T-helper 17 cell (primary cell): ENCODE results near the gene ZNF277. TPM values are rescaled to one million over a fixed set of nuclear protein-coding genes. Genes with fewer than 3 reads are reported as not detected.

Source experiments
- ATAC-seq: fragments of 150-1000 bp; cut with Tn5 transposase; 2 replicates; pipeline ENCODE4 v1.10.0; 2021; ENCODE audit warnings: mild to moderate bottlenecking, moderate library complexity
- DNase-seq, 3 donors: peaks; one replicate each; pipeline versions ENCODE4 v3.0.0 to v3.0.0-alpha.2; 2020 to 2021
- H3K9me3 ChIP-seq: one replicate; pipeline ENCODE4 v1.7.0; 2013; ENCODE audit warnings: low read length, mild to moderate bottlenecking; ENCODE audit not compliant: control insufficient read depth, poor library complexity, severe bottlenecking
- H3K27ac Mint-ChIP-seq: one replicate; pipeline ENCODE4 v1.8.0; 2022; ENCODE audit warnings: mild to moderate bottlenecking, moderate library complexity, mixed read lengths
- H3K27me3 Mint-ChIP-seq: one replicate; pipeline ENCODE4 v1.8.0; 2022; ENCODE audit warnings: mixed read lengths
- H3K36me3 Mint-ChIP-seq: one replicate; pipeline ENCODE4 v1.8.0; 2022; ENCODE audit warnings: low read depth, mixed read lengths
- H3K4me1 Mint-ChIP-seq: one replicate; pipeline ENCODE4 v1.8.0; 2022; ENCODE audit warnings: mild to moderate bottlenecking, mixed read lengths
- H3K4me3 Mint-ChIP-seq: one replicate; pipeline ENCODE4 v1.8.0; 2022; ENCODE audit warnings: mild to moderate bottlenecking, moderate library complexity, mixed read lengths
- total RNA-seq, 4 donors: library from RNA in 2 of 4; stranded (reverse) in 2 of 4; gene quantifications; one replicate each; pipeline ENCODE4 v1.2.3 and lab custom pipeline; 2022 to 2026

Gene ZNF277
- total RNA-seq, 2 donors from 2014 or later: 25.7 to 28.8 TPM

DNA sequence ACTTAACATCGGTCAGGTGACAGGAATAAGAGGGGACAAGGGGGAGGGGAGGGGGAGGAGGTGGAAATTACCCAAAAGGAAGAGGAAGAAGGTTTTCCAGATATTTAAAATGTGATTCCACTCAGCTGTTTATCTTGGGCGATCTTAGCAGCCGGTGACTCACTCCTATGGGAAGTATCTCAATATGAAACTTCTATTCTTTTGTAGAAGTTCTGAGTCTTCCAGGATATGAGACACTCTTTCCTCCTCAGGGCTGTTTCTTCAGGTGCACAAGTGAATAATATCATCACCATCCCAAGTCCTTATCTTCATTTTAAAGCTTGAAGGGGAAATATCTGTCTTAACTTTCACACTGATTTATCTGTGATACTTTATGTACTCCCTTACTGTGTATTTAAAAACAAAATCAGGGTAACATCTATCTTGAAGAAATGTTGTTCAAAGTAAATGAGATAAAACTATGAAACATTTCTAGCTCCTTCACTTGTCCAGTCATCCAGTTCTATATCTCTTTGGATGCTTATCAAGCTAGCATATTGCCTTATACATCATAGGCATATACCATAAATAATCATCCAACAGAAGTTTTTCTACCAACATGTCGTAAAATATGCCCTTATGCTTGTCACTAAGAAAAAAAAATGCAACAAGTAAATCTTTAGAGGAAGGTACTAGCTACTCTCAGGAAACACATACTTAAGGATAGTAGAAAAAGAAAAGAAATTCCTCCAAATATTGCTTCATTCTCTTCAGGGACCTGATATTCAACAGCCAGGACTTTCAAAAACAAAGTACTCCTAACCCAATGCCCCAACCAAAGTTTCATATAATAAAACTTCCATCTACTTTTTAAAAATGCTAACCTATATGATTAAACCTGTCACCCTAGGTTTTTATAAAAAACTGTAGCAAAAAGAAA lies 14.0 kb upstream of the ZNF277 start:
- no peaks in the 10 kb centered on the region for H3K9me3 ChIP-seq
- ATAC-seq (no peak), DNase-seq (no peak)
- Mint-ChIP-seq H3K4me1 (no peaks in the 10 kb centered on the region), H3K27ac (no peak overlapping the region), H3K27me3 (peaks cover 57% of the 10 kb centered on the region), H3K36me3 (no peaks in the 10 kb centered on the region), H3K4me3 (no peak overlapping the region)

DNA sequence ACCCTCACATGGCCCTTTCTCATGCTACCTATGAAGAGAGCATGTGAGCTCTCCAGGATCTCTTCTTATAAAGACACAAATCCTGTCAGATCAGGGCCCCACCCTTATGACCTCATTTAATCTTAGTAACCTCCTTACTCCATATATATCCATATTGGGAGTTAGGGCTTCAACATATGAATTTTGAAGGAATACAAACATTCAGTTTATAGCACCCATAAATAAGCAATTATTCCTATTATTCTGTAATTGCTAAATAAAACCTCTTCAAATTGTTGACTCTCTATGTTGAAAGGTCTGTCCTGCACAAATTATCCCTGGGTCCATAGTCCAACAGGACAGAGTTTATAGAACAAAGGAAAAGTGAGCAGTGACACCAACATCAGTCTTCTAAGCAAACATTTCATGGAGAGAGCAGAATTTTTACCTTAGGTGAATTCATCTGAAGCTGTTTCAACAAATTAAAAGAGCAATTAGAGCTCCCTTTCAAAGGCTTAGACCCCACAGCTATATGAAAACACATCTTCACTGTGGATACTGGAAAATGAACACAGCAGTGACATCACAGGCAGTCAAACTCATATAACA lies 12.5 kb upstream of the ZNF277 start:
- Mint-ChIP-seq H3K27ac (no peak overlapping the region), H3K27me3 (peaks cover 67% of the 10 kb centered on the region), H3K4me1 (peaks cover 2% of the 10 kb centered on the region), H3K4me3 (no peak overlapping the region), H3K36me3 (peaks cover 2% of the 10 kb centered on the region)
- DNase-seq (no peak), ATAC-seq (no peak)
- H3K9me3 ChIP-seq: no peaks in the 10 kb centered on the region

DNA sequence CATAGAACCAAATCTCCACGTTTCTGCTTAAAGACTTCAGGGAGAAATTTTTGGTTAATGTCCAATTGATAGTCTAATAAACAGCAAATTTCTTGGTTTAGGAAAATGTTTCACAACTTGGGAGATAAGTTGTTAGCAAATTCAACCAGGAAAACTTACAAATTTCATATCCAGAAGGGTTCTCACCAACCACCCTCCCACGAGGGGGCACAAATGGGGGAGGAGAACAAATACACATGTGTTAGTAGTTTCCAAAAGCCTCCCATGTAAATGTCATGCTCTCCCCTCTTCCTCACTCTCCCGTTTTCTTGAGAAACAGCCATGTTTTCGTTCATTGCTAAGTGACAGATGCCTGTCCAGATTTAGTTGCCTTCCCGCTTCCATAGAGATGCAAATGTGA lies 10.8 kb upstream of the ZNF277 start:
- no peaks in the 10 kb centered on the region for H3K9me3 ChIP-seq
- peaks cover 68% of the 10 kb centered on the region for H3K27me3 Mint-ChIP-seq
- no peak for ATAC-seq

DNA sequence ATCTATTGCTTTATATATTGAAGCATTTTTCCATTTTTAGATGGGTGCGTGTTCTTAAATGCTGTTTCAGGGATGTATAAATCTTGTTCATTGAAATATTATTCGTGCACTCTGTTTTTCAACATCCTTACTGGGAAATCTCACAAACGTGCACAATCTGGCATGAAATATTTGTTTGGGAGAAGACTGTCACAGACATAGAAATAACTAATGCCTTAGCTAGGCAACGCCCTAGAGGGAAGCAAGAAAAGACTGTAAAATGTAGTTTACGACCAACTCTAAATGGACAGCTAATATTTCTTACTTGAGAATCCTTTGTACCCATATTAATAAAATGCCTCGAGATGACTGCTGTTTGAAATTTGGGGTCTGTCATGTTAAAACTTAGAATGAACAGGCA lies 9.2 kb upstream of the ZNF277 start:
- no peaks in the 10 kb centered on the region for H3K9me3 ChIP-seq
- no peak overlapping the region for H3K4me3 Mint-ChIP-seq
- ATAC-seq: no peak
- H3K27ac Mint-ChIP-seq: no peak overlapping the region
- no peak for DNase-seq
- peaks cover 76% of the 10 kb centered on the region for H3K27me3 Mint-ChIP-seq
- peaks cover 2% of the 10 kb centered on the region for H3K36me3 Mint-ChIP-seq
- H3K4me1 Mint-ChIP-seq: peaks cover 2% of the 10 kb centered on the region

More for the DNA sequence above, 10.8 kb upstream of the ZNF277 start:
- H3K36me3 Mint-ChIP-seq: peaks cover 2% of the 10 kb centered on the region
- no peak overlapping the region for H3K27ac Mint-ChIP-seq
- DNase-seq: no peak
- peaks cover 2% of the 10 kb centered on the region for H3K4me1 Mint-ChIP-seq
- H3K4me3 Mint-ChIP-seq: no peak overlapping the region

DNA sequence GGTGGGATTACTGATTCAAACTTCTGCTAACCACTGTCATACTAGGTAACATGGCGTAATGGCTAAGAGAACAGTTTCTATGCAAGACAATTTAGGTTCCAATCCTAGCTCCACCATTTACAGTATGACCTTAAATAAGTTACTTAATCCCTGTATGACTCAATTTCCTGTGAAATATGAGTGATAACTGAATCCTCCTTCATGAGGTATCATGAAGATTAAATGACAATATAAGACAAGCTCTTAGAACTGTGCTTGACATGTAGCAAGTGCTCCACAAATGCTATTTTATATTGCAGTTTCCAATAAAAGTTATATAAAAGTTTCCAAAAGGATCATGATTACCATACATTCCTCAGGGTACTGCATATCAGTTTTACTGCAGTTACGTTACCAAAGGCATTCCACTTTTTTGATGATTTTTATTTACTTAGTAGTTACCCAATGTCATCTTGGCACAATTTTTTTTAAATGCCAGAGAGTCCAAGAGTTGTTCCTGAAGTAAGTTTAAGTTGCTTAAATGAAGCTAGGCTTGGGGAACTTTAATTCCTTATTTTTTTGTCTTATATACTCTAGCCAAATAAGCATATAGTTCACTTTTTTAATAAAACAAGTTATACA lies 7.3 kb upstream of the ZNF277 start:
- H3K9me3 ChIP-seq: no peaks in the 10 kb centered on the region
- DNase-seq (no peak), ATAC-seq (no peak)
- H3K27me3 Mint-ChIP-seq: peaks cover 75% of the 10 kb centered on the region
- H3K27ac Mint-ChIP-seq: no peak overlapping the region
- H3K4me3 Mint-ChIP-seq: no peak overlapping the region
- H3K36me3 Mint-ChIP-seq: peaks cover 2% of the 10 kb centered on the region
- peaks cover 8% of the 10 kb centered on the region for H3K4me1 Mint-ChIP-seq

DNA sequence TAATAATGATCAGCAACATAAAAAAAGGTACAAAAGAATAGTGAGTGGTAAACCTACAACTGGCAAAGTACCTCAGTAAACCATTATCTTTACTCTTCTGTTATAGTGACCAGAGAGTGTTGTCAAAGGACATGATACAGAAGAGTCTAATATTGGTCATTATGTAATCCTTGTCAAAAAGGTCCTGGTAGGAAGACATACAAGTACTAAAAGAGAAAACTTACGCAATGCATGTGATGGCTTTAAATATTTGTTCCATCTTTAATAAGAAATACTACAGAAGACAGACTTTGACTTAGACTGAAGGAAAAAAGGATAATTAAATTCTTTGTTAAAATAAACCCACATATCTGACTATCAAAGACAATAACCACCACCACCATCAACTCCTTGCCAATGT lies 6.8 kb upstream of the ZNF277 start:
- Mint-ChIP-seq H3K4me3 (no peak overlapping the region), H3K27ac (no peak overlapping the region), H3K27me3 (peaks cover 79% of the 10 kb centered on the region), H3K36me3 (peaks cover 2% of the 10 kb centered on the region), H3K4me1 (peaks cover 14% of the 10 kb centered on the region)
- ATAC-seq (no peak), DNase-seq (no peak)
- no peaks in the 10 kb centered on the region for H3K9me3 ChIP-seq

DNA sequence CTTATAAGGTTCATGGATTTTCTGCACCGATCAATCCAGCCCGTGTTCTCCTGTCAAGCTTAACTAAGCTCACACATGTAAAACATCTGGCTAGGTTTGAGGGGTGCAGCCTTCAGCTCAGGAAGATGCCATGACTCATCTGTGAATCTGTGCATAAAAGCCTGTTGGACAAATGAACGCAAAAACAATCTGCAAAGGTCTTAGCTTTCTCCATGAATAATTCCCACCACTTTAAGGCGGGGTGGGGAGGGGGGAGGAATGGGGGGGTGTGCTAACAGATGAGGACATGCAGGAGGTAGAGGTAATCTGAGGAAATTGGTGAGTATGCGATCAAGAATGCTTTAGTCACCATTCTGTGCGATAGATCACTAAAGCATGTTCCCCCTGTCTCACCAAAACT lies 5.1 kb upstream of the ZNF277 start:
- Mint-ChIP-seq H3K27ac (no peak overlapping the region), H3K4me3 (no peak overlapping the region), H3K27me3 (peaks cover 73% of the 10 kb centered on the region), H3K4me1 (peaks cover 23% of the 10 kb centered on the region), H3K36me3 (peaks cover 3% of the 10 kb centered on the region)
- no peaks in the 10 kb centered on the region for H3K9me3 ChIP-seq
- DNase-seq (no peak), ATAC-seq (no peak)

DNA sequence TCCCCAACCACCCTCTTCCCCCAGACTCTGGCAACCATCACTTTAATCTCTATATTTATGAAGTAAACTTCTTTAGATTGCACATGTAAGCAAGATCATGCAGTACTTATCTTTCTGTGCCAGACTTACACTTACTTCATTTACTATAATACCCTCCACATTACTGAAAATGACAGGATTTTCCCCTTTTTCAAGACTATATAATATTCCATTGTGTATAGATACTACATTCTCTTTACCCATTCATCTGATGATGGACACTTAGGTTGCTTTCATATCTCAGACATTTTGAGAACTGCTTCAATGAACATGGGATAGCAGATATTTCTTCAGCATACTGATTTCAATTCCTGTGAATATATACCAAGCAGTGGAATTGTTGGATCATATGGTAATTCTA lies 4.7 kb upstream of the ZNF277 start:
- H3K9me3 ChIP-seq: no peaks in the 10 kb centered on the region
- DNase-seq (no peak), ATAC-seq (no peak)
- Mint-ChIP-seq H3K4me1 (peaks cover 27% of the 10 kb centered on the region), H3K27ac (no peak overlapping the region), H3K27me3 (peaks cover 70% of the 10 kb centered on the region), H3K4me3 (no peak overlapping the region), H3K36me3 (peaks cover 6% of the 10 kb centered on the region)

DNA sequence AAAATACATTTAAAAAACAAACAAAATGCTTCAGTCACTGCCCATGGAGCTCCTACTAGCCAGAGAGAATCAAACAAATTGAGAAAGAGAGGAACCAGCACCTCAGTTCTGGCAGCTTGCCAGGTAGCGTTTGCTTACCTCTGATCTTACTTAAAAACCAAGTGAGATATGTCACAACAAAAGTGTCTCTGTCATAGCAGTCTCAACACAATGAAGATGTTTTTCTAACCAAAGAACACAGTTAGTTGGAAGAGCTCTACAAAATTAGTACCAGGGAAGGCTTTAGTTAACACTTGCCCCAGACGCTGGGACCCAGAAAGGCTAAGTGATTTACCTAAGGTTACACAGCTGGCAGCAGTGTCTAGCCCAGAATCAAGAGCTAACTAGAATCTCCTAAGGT lies 3.7 kb upstream of the ZNF277 start:
- H3K9me3 ChIP-seq: no peaks in the 10 kb centered on the region
- Mint-ChIP-seq H3K4me3 (no peak overlapping the region), H3K27ac (no peak overlapping the region), H3K27me3 (peaks cover 60% of the 10 kb centered on the region), H3K4me1 (peaks cover 31% of the 10 kb centered on the region), H3K36me3 (peaks cover 6% of the 10 kb centered on the region)
- ATAC-seq: no peak
- no peak for DNase-seq

DNA sequence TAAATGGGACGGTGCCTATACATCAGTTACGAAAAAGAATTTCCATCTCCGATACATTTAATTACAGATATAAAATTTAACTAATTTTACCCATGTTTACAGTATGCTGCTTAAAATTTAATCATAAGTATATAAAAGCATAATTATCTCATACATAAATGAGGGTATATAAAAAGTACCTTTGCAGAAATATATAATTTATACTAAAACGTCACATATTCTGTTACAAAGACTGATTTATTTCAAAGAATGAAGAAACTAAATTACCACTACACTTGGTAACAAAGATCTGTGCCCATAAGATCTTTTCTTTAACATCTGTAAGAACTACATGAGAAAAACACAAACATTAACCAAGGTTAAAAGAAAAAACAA lies 3.1 kb upstream of the ZNF277 start:
- ATAC-seq: no peak

DNA sequence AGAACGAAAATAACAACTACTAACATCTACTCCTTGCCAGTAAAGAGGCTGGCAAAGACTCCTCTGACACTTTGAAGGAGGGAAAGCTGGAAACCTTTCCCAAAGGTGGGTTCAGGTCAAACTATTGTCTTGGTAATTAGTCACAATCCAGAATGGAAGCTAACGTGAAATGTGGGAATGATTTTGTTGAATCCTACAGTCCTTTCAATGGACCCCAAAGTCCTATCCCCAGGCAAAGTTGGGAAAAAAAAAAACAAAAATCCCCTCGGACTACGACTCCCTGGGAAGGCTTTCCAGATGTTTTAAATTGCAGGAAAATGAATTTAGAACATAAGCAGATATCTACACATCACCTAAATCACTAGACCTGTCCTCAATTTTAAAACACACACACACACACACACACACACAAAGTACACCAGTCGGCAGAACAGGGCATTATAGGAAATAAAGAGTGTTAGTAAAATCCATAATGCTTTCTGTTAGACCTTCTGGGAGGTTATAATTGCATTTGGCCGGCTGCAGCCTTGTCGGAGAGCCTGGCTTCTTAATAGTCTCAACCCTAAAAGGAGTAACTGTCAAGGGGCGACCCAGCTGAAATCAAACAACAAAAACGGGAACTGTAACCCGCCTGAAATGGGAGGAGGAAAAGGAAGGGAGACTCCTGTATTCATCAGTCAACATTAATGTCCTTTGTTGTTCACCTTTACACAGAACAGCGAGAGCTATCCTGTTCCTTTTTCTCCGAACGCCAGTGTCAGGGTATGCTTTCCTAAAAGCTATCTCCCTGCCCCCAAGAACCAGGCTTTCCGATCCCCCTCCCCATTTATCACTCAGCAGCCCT lies 1.8 kb upstream of the ZNF277 start:
- no peaks in the 10 kb centered on the region for H3K9me3 ChIP-seq
- peak overlapping the region; percentile 96 for H3K4me3 Mint-ChIP-seq
- H3K36me3 Mint-ChIP-seq: peaks cover 6% of the 10 kb centered on the region
- H3K27ac Mint-ChIP-seq: peak overlapping the region; percentile 8
- ATAC-seq (no peak), DNase-seq (no peak)
- H3K27me3 Mint-ChIP-seq: peaks cover 41% of the 10 kb centered on the region
- peaks cover 30% of the 10 kb centered on the region for H3K4me1 Mint-ChIP-seq

More for the DNA sequence above, 3.1 kb upstream of the ZNF277 start:
- DNase-seq: no peak
- peaks cover 30% of the 10 kb centered on the region for H3K4me1 Mint-ChIP-seq
- H3K27ac Mint-ChIP-seq: no peak overlapping the region
- peaks cover 55% of the 10 kb centered on the region for H3K27me3 Mint-ChIP-seq
- peaks cover 6% of the 10 kb centered on the region for H3K36me3 Mint-ChIP-seq
- H3K9me3 ChIP-seq: no peaks in the 10 kb centered on the region
- H3K4me3 Mint-ChIP-seq: no peak overlapping the region

DNA sequence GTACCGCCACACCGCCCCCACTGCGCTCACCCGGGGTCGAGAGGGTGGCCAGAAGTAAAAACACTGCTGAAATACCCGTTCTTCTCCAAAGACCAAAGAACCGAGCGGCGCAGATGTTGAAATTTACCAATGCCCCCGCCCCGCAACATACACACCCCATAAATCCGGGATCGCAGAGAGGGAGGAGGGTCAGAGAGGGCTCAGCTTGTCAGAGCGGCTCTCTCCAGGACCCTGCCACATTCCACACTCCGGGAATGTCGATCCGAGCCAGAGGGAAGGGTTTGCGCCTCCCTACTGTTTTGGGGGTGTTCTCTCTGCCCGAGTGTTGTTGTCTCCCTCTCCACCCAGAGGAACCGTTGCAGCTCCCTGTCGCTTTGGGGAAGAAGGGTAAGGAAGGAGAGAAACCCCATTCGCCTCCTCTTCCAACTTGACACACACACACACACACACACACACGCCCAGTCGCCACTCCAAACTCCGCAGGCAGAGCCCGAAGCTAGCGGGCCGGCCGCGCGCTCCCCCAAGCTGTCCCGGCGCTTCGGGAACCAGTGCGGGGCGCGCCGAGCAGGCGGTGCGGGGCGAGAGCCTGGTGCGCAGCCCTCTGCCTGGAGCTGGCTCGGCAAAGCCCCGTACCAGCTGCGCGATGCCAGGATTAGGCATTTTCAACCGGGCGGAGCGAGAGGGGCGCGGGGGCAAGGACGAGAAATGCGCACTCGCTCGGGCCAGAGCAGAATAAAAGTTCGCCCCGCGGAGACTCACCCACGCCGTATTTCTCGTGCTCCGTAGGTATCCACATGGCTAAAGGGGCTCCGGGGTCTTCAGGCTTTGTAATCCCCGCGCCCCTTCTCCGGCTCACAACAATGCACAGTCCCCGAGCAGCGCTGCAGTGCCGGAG lies 905 bp upstream of the ZNF277 start:
- Mint-ChIP-seq H3K27me3 (peaks cover 36% of the 10 kb centered on the region), H3K27ac (peak overlapping the region; percentile 8), H3K36me3 (peaks cover 6% of the 10 kb centered on the region), H3K4me3 (peak overlapping the region; percentile 96), H3K4me1 (peaks cover 30% of the 10 kb centered on the region)
- H3K9me3 ChIP-seq: no peaks in the 10 kb centered on the region
- peak; percentile 17 for ATAC-seq
- DNase-seq: peak; percentile 26 to 27 (median 26)
